Myocyte (in vitro differentiated cells): ENCODE results near the gene BMS1. TPM values are rescaled to one million over a fixed set of nuclear protein-coding genes. Genes with fewer than 3 reads are reported as not detected.
"Not testable (repeated sequence)": the region's sequence is repeated elsewhere in the genome, so short reads cannot be mapped to it uniquely, and the experiment has no call there.

Experiments
- DNase-seq: peaks from one replicate; pipeline ENCODE4 v3.0.0-alpha.2; 2012; ENCODE audit warnings: low read depth
- polyA plus RNA-seq: library from polyadenylated mRNA; unstranded; fragments of >200 nt; gene quantifications from one replicate; pipeline ENCODE4 v1.2.1, GENCODE V29; 2012; ENCODE audit warnings: missing spikeins
- total RNA-seq: library from RNA; depleted of rRNA; stranded (reverse); fragments of >200 nt; gene quantifications from 2 replicates; pipeline ENCODE4 v1.2.3, GENCODE V29; 2014

Gene BMS1
- 15.7 and 16.2 TPM in 2 replicates for total RNA-seq
- 7.9 TPM for polyA plus RNA-seq

GRCh38 chr10:42782446-42783180, at the start of gene BMS1:
TSS of gene BMS1 (plus strand) at chr10:42782795. CDS start at chr10:42784395, 1,600 bp downstream.
- DNase-seq = peak; percentile 96

- no peak for DNase-seq
These were observed 48.1 kb upstream of the BMS1 start for GRCh38 chr10:42734536-42734935.

GRCh38 chr10:42738679-42739078, 43.9 kb upstream of the BMS1 start:
- DNase-seq = no peak

GRCh38 chr10:42741536-42741935, 41.1 kb upstream of the BMS1 start:
- DNase-seq = not testable (repeated sequence)

- DNase-seq = no peak
These were observed 38.9 kb upstream of the BMS1 start for GRCh38 chr10:42743697-42744096.

- no peak for DNase-seq
These were observed 38.4 kb upstream of the BMS1 start for GRCh38 chr10:42744134-42744701.

GRCh38 chr10:42753126-42753506, 29.5 kb upstream of the BMS1 start:
- DNase-seq = peak; percentile 54

GRCh38 chr10:42753507-42754154, 29.0 kb upstream of the BMS1 start:
- no peak for DNase-seq

- DNase-seq = no peak
These were observed 28.2 kb upstream of the BMS1 start for GRCh38 chr10:42754155-42755027.

GRCh38 chr10:42755028-42755451, 27.6 kb upstream of the BMS1 start:
- DNase-seq = no peak

GRCh38 chr10:42755556-42756093, 27.0 kb upstream of the BMS1 start:
- DNase-seq = no peak

GRCh38 chr10:42767906-42768305, 14.7 kb upstream of the BMS1 start:
- no peak for DNase-seq

- no peak for DNase-seq
These were observed 13.9 kb upstream of the BMS1 start for GRCh38 chr10:42768581-42769152.

GRCh38 chr10:42769173-42769572, 13.4 kb upstream of the BMS1 start:
- DNase-seq = no peak

- no peak for DNase-seq
These were observed 12.9 kb upstream of the BMS1 start for GRCh38 chr10:42769673-42770072.

- no peak for DNase-seq
These were observed 5.9 kb upstream of the BMS1 start for GRCh38 chr10:42776681-42777080.

- DNase-seq = no peak
These were observed 2.1 kb upstream of the BMS1 start for GRCh38 chr10:42780456-42780855.

- no peak for DNase-seq
These were observed 626 bp upstream of the BMS1 start for GRCh38 chr10:42781893-42782445.

GRCh38 chr10:42783181-42783549, 570 bp downstream of the BMS1 start:
- no peak for DNase-seq

- no peak for DNase-seq
These were observed 3.2 kb downstream of the BMS1 start for GRCh38 chr10:42785759-42786158.

- DNase-seq = no peak
These were observed 8.2 kb downstream of the BMS1 start for GRCh38 chr10:42790835-42791234.
